ENCODE measurements around the gene USO1.

Gene USO1

DNA sequence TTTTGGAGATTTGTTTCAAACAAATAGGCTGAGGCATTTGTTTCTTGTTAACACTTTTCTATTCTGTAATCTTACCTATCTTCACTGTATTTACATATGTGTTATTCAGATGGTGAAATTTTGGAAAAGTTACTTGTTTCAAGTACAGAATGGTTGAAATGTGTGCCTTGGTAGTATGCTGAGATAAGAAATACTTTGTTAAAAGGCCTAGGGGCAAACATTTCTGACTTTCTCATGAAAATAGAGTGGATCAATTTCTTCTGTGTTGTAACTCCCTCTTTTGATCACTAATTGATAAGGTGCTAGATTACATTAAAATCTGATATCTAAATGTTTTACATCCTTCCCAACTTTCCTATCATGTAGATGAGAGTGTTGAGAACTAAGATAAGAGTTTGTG, 18.1 kb downstream of the USO1 start:
- no peak for DNase-seq (ENCODE audit: extremely low read depth, insufficient read length)
- no peaks in the 10 kb centered on the region; the same call in 1 of the 2 replicates for H3K36me3 ChIP-seq (ENCODE audit: control insufficient read depth, insufficient read depth, low read length)
- no peaks in the 10 kb centered on the region for H3K27me3 ChIP-seq (replicated peaks; ENCODE audit: control insufficient read depth, insufficient read depth, low read length)
- H3K4me3 ChIP-seq (replicated peaks; ENCODE audit: low read depth, low read length): no peak overlapping the region
- TF ChIP-seq, protein P1, sequence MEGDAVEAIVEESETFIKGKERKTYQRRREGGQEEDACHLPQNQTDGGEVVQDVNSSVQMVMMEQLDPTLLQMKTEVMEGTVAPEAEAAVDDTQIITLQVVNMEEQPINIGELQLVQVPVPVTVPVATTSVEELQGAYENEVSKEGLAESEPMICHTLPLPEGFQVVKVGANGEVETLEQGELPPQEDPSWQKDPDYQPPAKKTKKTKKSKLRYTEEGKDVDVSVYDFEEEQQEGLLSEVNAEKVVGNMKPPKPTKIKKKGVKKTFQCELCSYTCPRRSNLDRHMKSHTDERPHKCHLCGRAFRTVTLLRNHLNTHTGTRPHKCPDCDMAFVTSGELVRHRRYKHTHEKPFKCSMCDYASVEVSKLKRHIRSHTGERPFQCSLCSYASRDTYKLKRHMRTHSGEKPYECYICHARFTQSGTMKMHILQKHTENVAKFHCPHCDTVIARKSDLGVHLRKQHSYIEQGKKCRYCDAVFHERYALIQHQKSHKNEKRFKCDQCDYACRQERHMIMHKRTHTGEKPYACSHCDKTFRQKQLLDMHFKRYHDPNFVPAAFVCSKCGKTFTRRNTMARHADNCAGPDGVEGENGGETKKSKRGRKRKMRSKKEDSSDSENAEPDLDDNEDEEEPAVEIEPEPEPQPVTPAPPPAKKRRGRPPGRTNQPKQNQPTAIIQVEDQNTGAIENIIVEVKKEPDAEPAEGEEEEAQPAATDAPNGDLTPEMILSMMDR (IDR thresholded peaks at IDR 0.05; ENCODE audit: insufficient read depth, low read length, poor library complexity, severe bottlenecking): no peak

DNA sequence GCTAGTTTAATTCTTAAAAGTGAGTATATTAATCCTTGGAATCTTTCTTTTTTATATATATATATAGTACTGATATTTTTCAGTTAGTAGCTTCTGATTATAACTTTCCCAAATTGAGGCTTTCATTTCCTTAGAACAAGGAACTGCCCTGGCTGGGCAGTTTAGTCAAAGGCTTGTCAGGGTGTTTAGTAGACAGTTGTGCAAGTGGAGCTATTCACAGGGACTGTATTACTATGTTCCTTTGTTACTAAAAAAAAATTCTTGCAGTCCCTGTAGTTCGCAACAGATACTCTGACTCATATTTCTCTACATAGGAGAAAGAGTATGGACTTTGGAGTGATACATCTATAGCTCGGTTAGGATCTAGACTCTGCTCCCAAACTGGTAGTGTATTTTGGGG, 20.8 kb downstream of the USO1 start:
- H3K36me3 ChIP-seq (ENCODE audit: control insufficient read depth, insufficient read depth, low read length): no peaks in the 10 kb centered on the region; the same call in 1 of the 2 replicates
- no peaks in the 10 kb centered on the region for H3K27me3 ChIP-seq (replicated peaks; ENCODE audit: control insufficient read depth, insufficient read depth, low read length)
- TF ChIP-seq, protein P1 (IDR thresholded peaks at IDR 0.05; ENCODE audit: insufficient read depth, low read length, poor library complexity, severe bottlenecking): no peak
- no peak overlapping the region for H3K4me3 ChIP-seq (replicated peaks; ENCODE audit: low read depth, low read length)
- DNase-seq (ENCODE audit: extremely low read depth, insufficient read length): no peak

- TF ChIP-seq, protein P1 (IDR thresholded peaks at IDR 0.05; ENCODE audit: insufficient read depth, low read length, poor library complexity, severe bottlenecking): no peak
- Histone ChIP-seq H3K27me3 (replicated peaks; ENCODE audit: control insufficient read depth, insufficient read depth, low read length) (no peaks in the 10 kb centered on the region), H3K4me3 (replicated peaks; ENCODE audit: low read depth, low read length) (no peak overlapping the region), H3K36me3 (ENCODE audit: control insufficient read depth, insufficient read depth, low read length) (no peaks in the 10 kb centered on the region; the same call in 1 of the 2 replicates)
- DNase-seq (ENCODE audit: extremely low read depth, insufficient read length): no peak
These were observed 21.4 kb downstream of the USO1 start for GRCh38 chr4:75745721-75746199.

GRCh38 chr4:75752637-75753036, 28.3 kb downstream of the USO1 start:
- TF ChIP-seq, protein P1 (IDR thresholded peaks at IDR 0.05; ENCODE audit: insufficient read depth, low read length, poor library complexity, severe bottlenecking): no peak
- Histone ChIP-seq H3K27me3 (replicated peaks; ENCODE audit: control insufficient read depth, insufficient read depth, low read length) (no peaks in the 10 kb centered on the region), H3K4me3 (replicated peaks; ENCODE audit: low read depth, low read length) (no peak overlapping the region), H3K36me3 (ENCODE audit: control insufficient read depth, insufficient read depth, low read length) (peaks cover 4% of the 10 kb centered on the region)
- no peak for DNase-seq (ENCODE audit: extremely low read depth, insufficient read length)

- no peak overlapping the region for H3K4me3 ChIP-seq (replicated peaks; ENCODE audit: low read depth, low read length)
- DNase-seq (ENCODE audit: extremely low read depth, insufficient read length): no peak
- TF ChIP-seq, protein P1 (IDR thresholded peaks at IDR 0.05; ENCODE audit: insufficient read depth, low read length, poor library complexity, severe bottlenecking): no peak
- peaks cover 3% of the 10 kb centered on the region for H3K36me3 ChIP-seq (ENCODE audit: control insufficient read depth, insufficient read depth, low read length)
- H3K27me3 ChIP-seq (replicated peaks; ENCODE audit: control insufficient read depth, insufficient read depth, low read length): no peaks in the 10 kb centered on the region
These were observed 44.7 kb downstream of the USO1 start for GRCh38 chr4:75769036-75769435.

DNA sequence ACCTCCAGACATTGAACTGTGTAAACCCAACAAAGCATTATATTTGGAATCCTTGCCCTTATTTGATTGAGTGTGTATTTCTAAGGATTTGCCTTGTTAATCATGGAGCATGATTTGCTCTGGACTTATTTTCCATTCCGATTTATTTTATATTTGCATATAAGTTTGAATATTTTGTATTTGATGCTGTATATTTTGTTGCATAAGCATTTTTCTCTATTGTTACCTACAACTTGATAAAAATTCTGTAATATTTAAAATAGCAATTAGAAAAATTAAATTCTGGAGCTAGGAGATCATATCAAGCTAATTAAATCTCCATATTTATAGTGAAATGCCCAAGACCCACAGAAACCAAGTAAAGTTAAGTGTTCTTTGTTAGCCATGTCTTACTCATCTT, 47.2 kb downstream of the USO1 start:
- Histone ChIP-seq H3K36me3 (ENCODE audit: control insufficient read depth, insufficient read depth, low read length) (peaks cover 12% of the 10 kb centered on the region), H3K27me3 (replicated peaks; ENCODE audit: control insufficient read depth, insufficient read depth, low read length) (no peaks in the 10 kb centered on the region), H3K4me3 (replicated peaks; ENCODE audit: low read depth, low read length) (no peak overlapping the region)
- no peak for DNase-seq (ENCODE audit: extremely low read depth, insufficient read length)
- TF ChIP-seq, protein P1 (IDR thresholded peaks at IDR 0.05; ENCODE audit: insufficient read depth, low read length, poor library complexity, severe bottlenecking): no peak
